AG20443 (cell line): ENCODE results near the gene NRM.
"Not testable (repeated sequence)": the region's sequence is repeated elsewhere in the genome, so short reads cannot be mapped to it uniquely, and the experiment has no call there.

Experiments used
- DNase-seq: peaks from one replicate; pipeline ENCODE4 v3.0.0; 2012; ENCODE audit warnings: low spot score, mixed read lengths

Gene NRM

DNA sequence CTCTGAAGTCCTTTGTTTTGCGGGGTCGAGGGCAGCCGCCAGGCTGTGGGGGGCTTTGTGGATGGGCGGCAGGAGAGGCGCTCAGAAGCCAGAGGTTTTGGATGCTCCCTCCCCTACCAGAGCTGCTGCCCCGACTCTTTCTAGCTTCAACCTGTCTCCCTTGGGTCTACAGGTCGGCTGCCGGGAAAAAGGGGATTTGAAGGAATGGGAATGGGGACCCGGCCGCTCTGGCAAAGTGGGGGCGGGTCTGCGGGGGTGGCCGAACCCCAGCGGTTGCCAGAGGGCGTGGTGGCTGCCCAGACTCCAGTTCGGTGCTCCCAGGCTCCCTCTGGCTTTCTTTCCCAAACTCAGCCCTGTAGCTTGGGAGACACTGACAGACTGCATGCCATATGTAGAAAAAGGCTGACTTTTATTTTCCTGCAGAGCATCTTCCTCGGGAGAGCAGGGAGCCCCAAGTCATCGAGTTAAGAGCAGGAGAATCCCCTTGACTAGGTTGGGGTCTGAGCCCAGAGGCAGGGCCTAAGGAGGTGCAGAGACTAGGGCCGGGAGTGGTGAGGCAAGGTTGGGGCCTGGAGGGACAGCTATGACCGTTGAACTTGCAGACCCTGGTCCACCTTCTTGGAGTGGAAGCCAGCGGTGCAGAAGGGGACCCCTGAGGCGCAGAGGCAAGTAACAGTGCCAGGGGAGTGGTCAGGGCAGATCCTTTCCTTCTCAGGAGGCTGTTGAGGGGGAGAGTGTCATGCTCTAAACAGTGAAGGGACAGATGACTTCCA lies 2.9 kb downstream of the NRM start:
- DNase-seq: peak; percentile 52

- peak; percentile 92 for DNase-seq
Measured at GRCh38 chr6:30686908-30687658, 3.7 kb downstream of the NRM start.

GRCh38 chr6:30686009-30686907 lies 4.5 kb downstream of the NRM start, which contains the start of gene PPP1R18:
TSS of gene PPP1R18 (minus strand) at chr6:30686645. CDS start at chr6:30686018, 627 bp downstream.
- peak; percentile 80 for DNase-seq

DNA sequence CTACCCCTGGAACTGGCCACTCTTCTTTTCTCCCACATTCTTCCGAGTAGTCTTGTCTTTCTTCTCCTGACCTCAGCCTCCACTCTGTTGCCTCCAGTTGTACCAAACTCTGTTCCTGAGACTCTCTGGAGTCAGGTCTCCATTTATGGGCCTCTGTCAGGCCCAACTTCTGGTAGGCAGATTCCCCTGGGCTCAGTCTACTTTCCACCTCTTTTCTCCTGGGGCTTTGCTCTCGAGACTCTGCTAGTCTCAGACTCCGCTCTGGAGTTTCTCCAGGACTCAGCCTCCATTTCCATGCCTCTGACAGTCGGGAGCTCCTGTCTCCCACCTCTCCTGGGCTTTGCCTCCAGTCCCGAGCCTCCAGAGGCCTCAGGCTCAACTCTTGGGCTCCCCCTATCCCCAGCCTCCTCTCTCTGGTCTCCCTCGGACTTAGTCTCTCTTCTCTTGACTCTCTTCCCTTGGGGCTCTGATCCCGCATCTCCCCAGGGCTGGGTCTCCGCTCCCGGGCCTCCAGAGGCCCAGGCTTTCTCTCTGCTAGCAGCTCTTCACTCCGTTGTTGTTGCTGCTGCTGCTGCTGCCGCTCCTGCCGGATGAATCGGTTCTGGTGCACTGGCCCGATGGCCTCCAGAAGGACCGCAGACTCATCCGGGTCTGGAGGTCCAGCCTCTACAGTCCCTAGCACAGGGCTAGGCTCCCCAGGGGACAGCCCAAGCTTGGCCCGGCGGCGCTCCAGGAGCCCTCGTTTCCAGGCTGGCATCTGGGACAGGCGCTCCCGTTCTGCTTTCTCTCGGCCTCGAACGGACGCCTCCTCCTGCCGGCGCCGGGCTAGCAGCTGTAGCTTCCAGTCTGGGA lies 5.4 kb downstream of the NRM start:
- no peak for DNase-seq

DNA sequence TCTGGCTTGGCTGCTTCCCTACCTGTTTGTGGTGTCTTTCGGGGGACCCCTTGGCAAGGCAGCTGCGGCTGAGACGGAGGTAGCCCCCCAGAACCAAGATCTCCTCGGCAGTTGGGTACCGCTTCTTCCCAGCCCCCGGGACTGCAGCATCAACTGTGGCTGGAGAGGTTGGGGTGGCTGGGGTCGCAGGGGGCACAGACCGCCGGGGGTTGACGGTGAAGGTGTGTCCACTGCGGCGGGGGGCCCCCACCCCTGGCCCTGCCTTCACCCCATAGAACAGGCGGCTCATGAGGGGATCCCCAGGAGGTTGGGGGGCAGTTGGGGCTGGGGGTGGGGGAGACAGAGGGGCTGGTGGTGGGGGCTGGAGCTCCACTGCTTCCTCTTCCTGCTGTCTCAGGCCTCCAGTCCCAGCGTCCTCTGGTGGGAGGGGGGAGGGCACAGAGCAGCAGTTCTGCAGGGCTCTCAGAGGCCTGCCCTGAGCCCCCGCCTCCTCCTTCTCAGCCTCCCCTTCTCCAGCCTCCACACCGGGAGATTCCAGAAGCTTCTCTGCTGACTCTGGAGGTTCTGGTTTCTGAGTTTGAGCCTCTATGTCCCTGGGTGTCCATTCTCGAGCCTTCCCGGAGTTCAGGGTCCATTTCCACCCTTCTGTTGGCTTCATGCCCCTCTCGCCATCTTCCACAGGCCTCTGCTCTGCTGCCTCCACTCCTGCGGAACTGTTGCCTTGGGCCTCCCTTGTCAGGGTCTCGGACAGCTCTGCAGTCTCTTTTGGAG lies 6.2 kb downstream of the NRM start:
- peak; percentile 32 for DNase-seq

GRCh38 chr6:30683980-30684338 lies 6.8 kb downstream of the NRM start:
- DNase-seq: no peak

- DNase-seq: no peak
Measured at GRCh38 chr6:30683183-30683979, 7.4 kb downstream of the NRM start.

- peak; percentile 73 for DNase-seq
Measured at GRCh38 chr6:30682143-30683117, 8.4 kb downstream of the NRM start.

DNA sequence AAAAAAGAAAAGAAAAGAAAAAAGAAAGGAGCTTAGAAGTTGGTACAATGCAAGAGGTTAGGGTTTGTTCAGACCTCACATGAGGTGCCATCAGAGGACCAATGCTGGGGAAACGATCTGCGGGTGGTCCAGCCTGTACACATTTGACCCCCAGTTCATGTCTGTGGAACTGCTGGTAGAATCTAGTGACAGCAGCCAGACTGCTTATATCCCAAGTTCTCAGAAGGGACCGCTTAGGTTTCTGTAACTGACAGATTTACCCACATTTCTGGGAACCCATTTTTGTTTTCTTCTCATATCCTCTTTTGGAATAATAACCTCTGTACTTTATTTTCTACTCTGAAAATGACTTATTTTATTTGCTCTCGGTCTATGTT lies 9.0 kb downstream of the NRM start:
- no peak for DNase-seq

GRCh38 chr6:30679765-30680535 lies 10.8 kb downstream of the NRM start:
- no peak for DNase-seq

DNA sequence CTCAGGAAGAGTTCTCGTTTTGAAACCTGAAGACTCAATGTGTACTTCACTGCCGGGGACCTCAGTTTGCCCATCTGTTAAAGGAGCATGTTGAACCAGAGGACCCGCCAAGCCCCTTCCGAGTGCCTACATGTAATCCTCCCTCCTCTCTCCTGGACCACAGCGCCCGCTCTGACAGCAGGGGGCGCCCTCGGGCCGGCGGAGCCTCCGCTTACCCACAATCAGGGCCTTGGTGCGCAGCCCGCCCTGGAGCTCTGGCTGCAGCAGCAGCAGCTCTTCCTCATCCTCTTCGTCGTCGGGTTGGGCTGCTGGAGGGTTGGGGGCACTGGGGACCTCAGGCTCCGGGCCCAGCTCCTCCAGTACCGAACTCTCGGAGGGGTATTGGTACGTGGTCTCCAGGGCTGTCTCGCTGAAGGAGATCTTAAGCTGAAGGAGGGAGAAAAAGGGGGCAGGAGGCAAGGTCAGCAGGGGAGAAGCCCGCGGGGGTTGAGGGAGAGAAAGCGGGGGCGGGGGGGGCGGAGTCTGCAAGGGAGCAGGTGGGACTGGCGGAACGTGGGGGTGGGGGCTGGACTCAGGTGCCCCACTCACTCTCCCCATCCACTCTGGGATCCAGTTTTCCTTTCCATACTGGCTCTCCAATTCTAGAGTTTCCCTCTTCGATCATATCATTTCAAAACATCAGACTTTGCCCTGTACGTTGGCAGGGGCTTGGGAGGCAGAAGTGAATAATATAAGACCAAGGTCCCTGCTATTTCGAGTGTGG lies 11.6 kb downstream of the NRM start:
- peak; percentile 83 for DNase-seq

GRCh38 chr6:30676660-30677285 lies 14.0 kb downstream of the NRM start:
- DNase-seq: no peak

GRCh38 chr6:30672445-30673253 lies 18.1 kb downstream of the NRM start, which contains the start of gene DHX16:
TSS of gene DHX16 (minus strand) at chr6:30673006. CDS start at chr6:30672841, 165 bp downstream.
- DNase-seq: peak; percentile 94

DNA sequence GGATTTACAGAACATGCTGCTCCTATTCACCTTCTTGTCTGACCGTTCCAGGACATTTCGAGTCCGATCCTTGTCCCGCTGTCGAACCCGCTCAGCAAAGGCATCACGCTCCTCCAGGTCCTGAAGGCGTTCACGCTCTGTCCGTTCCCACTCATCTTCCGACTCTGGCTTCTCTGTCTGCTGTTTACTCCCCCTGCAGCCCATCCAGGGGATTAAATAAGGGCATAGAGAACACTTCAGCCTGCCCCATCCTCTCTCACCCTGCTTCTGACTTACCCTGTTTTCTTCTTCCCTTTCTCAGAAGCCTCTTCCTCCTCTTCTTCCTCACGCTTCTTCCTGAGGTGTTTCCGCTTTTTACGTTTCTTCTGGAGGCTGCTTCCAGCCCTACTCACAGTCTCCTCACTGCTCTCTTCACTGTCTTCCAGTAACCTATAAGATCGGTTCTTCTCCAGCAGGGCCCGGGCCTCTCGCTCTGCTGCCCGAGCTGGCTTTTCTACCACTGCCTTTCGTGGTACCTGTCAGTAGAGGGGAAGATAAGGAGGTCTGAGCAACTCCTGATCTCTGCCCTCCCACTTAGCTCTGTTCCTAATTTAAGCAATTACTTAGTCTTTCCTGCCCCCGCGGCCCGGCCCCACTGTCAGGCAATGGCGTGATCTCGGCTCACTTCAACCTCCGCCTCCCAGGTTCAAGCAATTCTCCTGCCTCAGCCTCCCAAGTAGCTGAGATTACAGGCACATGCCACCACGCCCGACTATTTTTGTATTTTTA lies 19.8 kb downstream of the NRM start:
- no peak for DNase-seq

- DNase-seq: not testable (repeated sequence)
Measured at GRCh38 chr6:30666300-30666699, 24.5 kb downstream of the NRM start.
